ENCODE results near the gene EML4. TPM values are rescaled to one million over a fixed set of nuclear protein-coding genes. Genes with fewer than 3 reads are reported as not detected.

The EML4 gene
- total and polyA plus RNA-seq, 2 of the 13 experiments (the other 11 are each of a cell fraction or from before 2014, with no cell fraction given) = 243 to 476 TPM

- TF ChIP-seq EP300 (IDR thresholded peaks at IDR 0.05; ENCODE audit: low read depth in 2 of 2, low read length in 2 of 2) (no peak), EP300 (CRISPR knock-in tag; IDR thresholded peaks at IDR 0.05; ENCODE audit: borderline replicate concordance) (no peak), ZFY (CRISPR knock-in tag; IDR thresholded peaks at IDR 0.05) (no peak), ZFP90 (CRISPR knock-in tag; IDR thresholded peaks at IDR 0.05; ENCODE audit: borderline replicate concordance) (no peak), ZNF619 (CRISPR knock-in tag; IDR thresholded peaks at IDR 0.05) (no peak), HOXA9 (CRISPR knock-in tag; IDR thresholded peaks at IDR 0.05; ENCODE audit: borderline replicate concordance) (no peak), PRDM4 (CRISPR knock-in tag; IDR thresholded peaks at IDR 0.05; ENCODE audit: borderline replicate concordance) (no peak), ZBTB7B (CRISPR knock-in tag; IDR thresholded peaks at IDR 0.05) (0 out of 2 replicates have a peak, but pooled peaks have one; percentile 20), DMTF1 (CRISPR knock-in tag; IDR thresholded peaks at IDR 0.05) (no peak), DMAP1 (CRISPR knock-in tag; IDR thresholded peaks at IDR 0.05) (no peak), NRL (CRISPR knock-in tag; IDR thresholded peaks at IDR 0.05; ENCODE audit: borderline replicate concordance) (peak; percentile 45), BRCA1 (CRISPR knock-in tag; IDR thresholded peaks at IDR 0.05) (no peak), ZFP36L1 (CRISPR knock-in tag; IDR thresholded peaks at IDR 0.05) (no peak; the same call in 1 of the 2 replicates), ZNF343 (CRISPR knock-in tag; IDR thresholded peaks at IDR 0.05) (no peak), AFF4 (CRISPR knock-in tag; IDR thresholded peaks at IDR 0.05) (no peak), PLRG1 (conservative IDR thresholded peaks at IDR 0.05) (no peak), ZFP36L2 (CRISPR knock-in tag; IDR thresholded peaks at IDR 0.05) (no peak), KDM2A (CRISPR knock-in tag; IDR thresholded peaks at IDR 0.05; ENCODE audit: borderline replicate concordance, low read depth) (peak; percentile 9; the same call in 1 of the 2 replicates), ZNF775 (CRISPR knock-in tag; IDR thresholded peaks at IDR 0.05; ENCODE audit: borderline replicate concordance) (no peak), ZNF225 (CRISPR knock-in tag; IDR thresholded peaks at IDR 0.05) (peak; percentile 46; the same call in 1 of the 2 replicates), POLR2AphosphoS5 (IDR thresholded peaks at IDR 0.05; ENCODE audit: low read depth, low read length) (no peak), TARDBP (CRISPR knock-in tag; IDR thresholded peaks at IDR 0.05) (no peak), RXRA (CRISPR knock-in tag; IDR thresholded peaks at IDR 0.05) (peak; percentile 74; the same call in 1 of the 2 replicates)
Observed at GRCh38 chr2:42342795-42343241, 173.7 kb downstream of the EML4 start (continued).

Measured in HepG2 (cell line).